Cardiac atrium fibroblast (primary cell): ENCODE data around the gene KRT13. TPM values are rescaled to one million over a fixed set of nuclear protein-coding genes. Genes with fewer than 3 reads are reported as not detected.

Experiments used
- total RNA-seq: library from RNA; depleted of rRNA; stranded (reverse); fragments of >200 nt; gene quantifications from 2 replicates; pipeline ENCODE4 v1.2.3, GENCODE V29; 2015

Gene KRT13
- not detected in 2 replicates for total RNA-seq

GRCh38 chr17:41505007-41505808, at the start of gene KRT13:
Gene KRT13 (minus strand): TSS chr17:41505612. CDS start chr17:41505550, 62 bp downstream.

GRCh38 chr17:41518789-41519449, 13.5 kb upstream of the KRT13 start, which contains the start of gene KRT15:
Gene KRT15 (minus strand): TSS chr17:41518890. CDS start chr17:41518827, 63 bp downstream.

GRCh38 chr17:41489531-41489930, 15.9 kb downstream of the KRT13 start, which contains the start of gene KRT36:
Gene KRT36 (minus strand): TSS chr17:41489910. CDS start chr17:41489864, 46 bp downstream.

GRCh38 chr17:41481036-41481435, 24.4 kb downstream of the KRT13 start, which contains the start of gene KRT35:
Gene KRT35 (minus strand): TSS chr17:41481151. CDS start chr17:41481097, 54 bp downstream.

GRCh38 chr17:41466988-41467387, 38.4 kb downstream of the KRT13 start, which contains the start of gene KRT32:
Gene KRT32 (minus strand): TSS chr17:41467386. CDS start chr17:41467325, 61 bp downstream.

Other genes with a start within 250 kb of the KRT13 start
- gene KRTAP9-6, start 240.2 kb downstream of the KRT13 start, total RNA-seq: not detected in 2 replicates
- not detected in 2 replicates for gene KRTAP9-7, start 229.9 kb downstream of the KRT13 start, total RNA-seq
- gene KRTAP29-1, start 202.8 kb downstream of the KRT13 start, total RNA-seq: not detected in 2 replicates
- gene KRTAP16-1, start 196.3 kb downstream of the KRT13 start, total RNA-seq: not detected in 2 replicates
- gene KRTAP17-1, start 189.9 kb downstream of the KRT13 start, total RNA-seq: not detected in 2 replicates
- not detected in 2 replicates for gene KRT33A, start 154.8 kb downstream of the KRT13 start, total RNA-seq
- gene KRT33B, start 135.8 kb downstream of the KRT13 start, total RNA-seq: not detected in 2 replicates
- gene KRT34, start 123.3 kb downstream of the KRT13 start, total RNA-seq: not detected in 2 replicates
- gene KRT31, start 108.0 kb downstream of the KRT13 start, total RNA-seq: not detected in 2 replicates
- not detected in 2 replicates for gene KRT37, start 81.0 kb downstream of the KRT13 start, total RNA-seq
- gene KRT38, start 64.6 kb downstream of the KRT13 start, total RNA-seq: not detected in 2 replicates
- not detected in 2 replicates for gene KRT32, start 38.2 kb downstream of the KRT13 start, total RNA-seq
- not detected in 2 replicates for gene KRT35, start 24.5 kb downstream of the KRT13 start, total RNA-seq
- not detected in 2 replicates for gene KRT36, start 15.7 kb downstream of the KRT13 start, total RNA-seq
- gene KRT15, start 13.3 kb upstream of the KRT13 start, total RNA-seq: 9.6 TPM in 1 of 2 replicates, not detected in the other
- 0.72 and 5.7 TPM in 2 replicates for gene KRT19, start 22.7 kb upstream of the KRT13 start, total RNA-seq
- gene KRT9, start 66.4 kb upstream of the KRT13 start, total RNA-seq: not detected in 2 replicates
- gene KRT14, start 81.3 kb upstream of the KRT13 start, total RNA-seq: not detected in 2 replicates
- not detected in 2 replicates for gene KRT16, start 107.2 kb upstream of the KRT13 start, total RNA-seq
- gene KRT17, start 119.0 kb upstream of the KRT13 start, total RNA-seq: 0.54 and 0.65 TPM in 2 replicates
- 109 and 140 TPM in 2 replicates for gene EIF1, start 183.3 kb upstream of the KRT13 start, total RNA-seq
- not detected in 2 replicates for gene GAST, start 206.7 kb upstream of the KRT13 start, total RNA-seq
- gene HAP1, start 229.0 kb upstream of the KRT13 start, total RNA-seq: not detected in 2 replicates